Esophagus muscularis mucosa (tissue), 4 donors: Measurements from ENCODE around the gene AFTPH. TPM values are rescaled to one million over a fixed set of nuclear protein-coding genes. Genes with fewer than 3 reads are reported as not detected.

Source experiments
- DNase-seq: peaks from one replicate; pipeline ENCODE4 v3.0.0-alpha.2; 2017; ENCODE audit errors: extremely low spot score
- H3K27ac ChIP-seq, 4 donors: fragments of 200-600 bp; sonication (generic); replicated peaks in 1 of 4; 1 replicate in 3 of 4; 2 replicates in 1 of 4; pipeline ENCODE4 v1.5.1; 2016 to 2019; ENCODE audit warnings: mild to moderate bottlenecking in 1 of 4
- H3K27me3 ChIP-seq, 4 donors: fragments of 200-600 bp; sonication (generic); one replicate each; pipeline versions ENCODE4 v1.5.1 to v1.6.0; 2016 to 2019
- H3K36me3 ChIP-seq, 4 donors: fragments of 200-600 bp; sonication (generic); one replicate each; pipeline ENCODE4 v1.5.1; 2016 to 2019
- H3K4me1 ChIP-seq, 4 donors: fragments of 200-600 bp; sonication (generic); one replicate each; pipeline ENCODE4 v1.5.1; 2016 to 2019
- H3K4me3 ChIP-seq, 4 donors: fragments of 200-600 bp; sonication (generic); 1 replicate in 2 of 4; 2 replicates in 2 of 4; pipeline ENCODE4 v1.5.1; 2016 to 2019; ENCODE audit warnings: mild to moderate bottlenecking in 4 of 4, moderate library complexity in 1 of 4
- H3K9me3 ChIP-seq, 4 donors: fragments of 200-600 bp; sonication (generic); 1 replicate in 3 of 4; 2 replicates in 1 of 4; pipeline ENCODE4 v1.5.1; 2016 to 2019
- CTCF ChIP-seq, 3 experiments: fragments of 200-600 bp in 2 of 3; fragments of 450-650 bp in 1 of 3; sonication (generic) in 2 of 3; IDR thresholded peaks; one replicate each; pipeline ENCODE4 v1.5.1; 2017 to 2019; ENCODE audit warnings: antibody characterized with exemption in 3 of 3, mild to moderate bottlenecking in 2 of 3, moderate library complexity in 1 of 3
- EP300 ChIP-seq: sonication (generic); formaldehyde crosslinking; IDR thresholded peaks from one replicate; pipeline ENCODE4 v1.6.1; 2017; ENCODE audit warnings: antibody characterized with exemption
- POLR2A ChIP-seq: fragments of 450-650 bp; IDR thresholded peaks from one replicate; pipeline ENCODE4 v1.6.1; 2017; ENCODE audit warnings: antibody characterized with exemption, moderate library complexity, mild to moderate bottlenecking, low read depth
- POLR2AphosphoS5 ChIP-seq, 2 donors: sonication (generic); formaldehyde crosslinking; IDR thresholded peaks; one replicate each; pipeline ENCODE4 v1.6.1; 2017; ENCODE audit warnings: antibody characterized with exemption in 2 of 2
- WGBS: methylation state at CpG from one replicate; pipeline ENCODE4 v1.1.5; 2018; 5-methylcytosine and 5-hydroxymethylcytosine counted together
- intact Hi-C: fragments of 100-400 bp; cut with DNase I; formaldehyde crosslinking; loops from one replicate; pipeline ENCODE4 v1.15.1; 2023
- total RNA-seq, 4 donors: library from RNA; depleted of rRNA; stranded (reverse); fragments of >200 nt; gene quantifications; one replicate each; pipeline versions ENCODE4 v1.1.0 to v1.2.1, GENCODE V29; 2016

Gene AFTPH
- total RNA-seq, 4 donors from 2014 or later = 27.5 to 36.1 (median 35.7) TPM

- no peaks in the 10 kb centered on the region for H3K9me3 ChIP-seq
- no peaks in the 10 kb centered on the region for H3K27me3 ChIP-seq
- no peak for DNase-seq
- intact Hi-C loops = no loop called here
- H3K36me3 ChIP-seq = no peaks in the 10 kb centered on the region
- no peak for TF ChIP-seq POLR2AphosphoS5 (IDR thresholded peaks at IDR 0.05)
- TF ChIP-seq POLR2A = no peak
- TF ChIP-seq EP300 = no peak
- TF ChIP-seq CTCF (IDR thresholded peaks at IDR 0.05) = no peak
- no peak overlapping the region for H3K27ac ChIP-seq
- 100% methylated on average over 2 of the region's 3 CpGs for WGBS
- no peaks in the 10 kb centered on the region for H3K4me1 ChIP-seq
- H3K4me3 ChIP-seq = no peak overlapping the region
Observed at GRCh38 chr2:64478502-64479230, 45.5 kb upstream of the AFTPH start.

- TF ChIP-seq EP300 (no peak), POLR2A (no peak), CTCF (IDR thresholded peaks at IDR 0.05) (no peak)
- H3K4me3 ChIP-seq = no peak overlapping the region
- intact Hi-C loops = no loop called here
- no peak for DNase-seq
- H3K9me3 ChIP-seq = no peaks in the 10 kb centered on the region
- no peaks in the 10 kb centered on the region for H3K36me3 ChIP-seq
- H3K4me1 ChIP-seq = no peaks in the 10 kb centered on the region
- no peak overlapping the region for H3K27ac ChIP-seq
- no peaks in the 10 kb centered on the region for H3K27me3 ChIP-seq
- 93% methylated on average over 10 of the region's 10 CpGs for WGBS
Observed at GRCh38 chr2:64479259-64480117, 44.6 kb upstream of the AFTPH start.

- H3K27ac ChIP-seq = no peak overlapping the region
- TF ChIP-seq POLR2A (no peak), CTCF (IDR thresholded peaks at IDR 0.05) (no peak), EP300 (no peak), POLR2AphosphoS5 (IDR thresholded peaks at IDR 0.05) (no peak)
- no peaks in the 10 kb centered on the region for H3K9me3 ChIP-seq
- no peak overlapping the region for H3K4me3 ChIP-seq
- peaks cover 3 to 15% (median 13%) of the 10 kb centered on the region in 4 donors for H3K4me1 ChIP-seq
- WGBS = 96% methylated on average over 5 of the region's 5 CpGs
- no peaks in the 10 kb centered on the region for H3K27me3 ChIP-seq
- no peaks in the 10 kb centered on the region for H3K36me3 ChIP-seq
- intact Hi-C loops = no loop called here
- no peak for DNase-seq
Observed at GRCh38 chr2:64481665-64482064, 42.5 kb upstream of the AFTPH start.

GRCh38 chr2:64482243-64482642 lies 41.9 kb upstream of the AFTPH start:
- TF ChIP-seq POLR2AphosphoS5 (IDR thresholded peaks at IDR 0.05) = no peak
- no peak for TF ChIP-seq POLR2A
- TF ChIP-seq CTCF (IDR thresholded peaks at IDR 0.05) = no peak
- TF ChIP-seq EP300 = no peak
- intact Hi-C loops = no loop called here
- H3K4me1 ChIP-seq = peaks cover 3 to 15% (median 13%) of the 10 kb centered on the region in 4 donors
- H3K27me3 ChIP-seq = no peaks in the 10 kb centered on the region
- H3K36me3 ChIP-seq = no peaks in the 10 kb centered on the region
- DNase-seq = no peak
- H3K27ac ChIP-seq = no peak overlapping the region
- WGBS = 84% methylated on average over 1 of the region's 1 CpG
- no peaks in the 10 kb centered on the region for H3K9me3 ChIP-seq
- H3K4me3 ChIP-seq = no peak overlapping the region
